ENCODE data around the gene PRKAR2B.

Gene PRKAR2B

GRCh38 chr7:107007892-107008287 lies 36.6 kb upstream of the PRKAR2B start:
- H3K27me3 ChIP-seq (ENCODE audit: low read depth, low read length) = no peaks in the 10 kb centered on the region
- H4K20me1 ChIP-seq (ENCODE audit: insufficient read depth, low read length) = no peaks in the 10 kb centered on the region
- no peaks in the 10 kb centered on the region for H3K79me2 ChIP-seq (ENCODE audit: low read length)
- no peak overlapping the region for H3K9ac ChIP-seq (ENCODE audit: low read length)
- no peaks in the 10 kb centered on the region for H3K4me1 ChIP-seq (ENCODE audit: low read length)
- no peaks in the 10 kb centered on the region for H3K9me3 ChIP-seq (ENCODE audit: insufficient read depth, low read length)
- no peak overlapping the region for H3K27ac ChIP-seq (ENCODE audit: low read length)
- no peak overlapping the region for H3K4me2 ChIP-seq (ENCODE audit: low read length)
- H3K4me3 ChIP-seq (ENCODE audit: low read length) = no peak overlapping the region
- no peak for TF ChIP-seq CTCF (IDR thresholded peaks at IDR 0.05; ENCODE audit: low read depth, low read length)
- TF ChIP-seq EZH2phosphoT487 (IDR thresholded peaks at IDR 0.05; ENCODE audit: low read depth) = no peak
- no peak overlapping the region for H2AFZ ChIP-seq (ENCODE audit: low read depth, low read length)
- H3K36me3 ChIP-seq (replicated peaks; ENCODE audit: low read depth, low read length) = no peaks in the 10 kb centered on the region

DNA sequence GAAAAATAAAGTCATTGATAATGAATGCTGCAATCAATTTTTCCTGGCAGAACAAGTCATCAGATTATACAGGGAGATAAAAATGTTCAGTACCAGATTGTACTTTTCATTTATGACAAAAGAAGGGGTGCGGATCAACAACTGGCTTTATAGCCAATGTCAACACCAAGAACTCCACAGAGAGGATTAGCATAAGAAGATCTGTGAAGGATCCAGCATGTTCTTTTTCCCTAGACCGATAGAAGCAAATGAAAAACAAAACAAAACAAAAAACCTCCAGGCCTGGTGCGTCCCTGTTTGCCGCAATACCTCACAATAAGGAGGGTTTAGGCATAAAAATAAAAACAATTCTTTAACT lies 34.7 kb upstream of the PRKAR2B start:
- H3K27ac ChIP-seq (ENCODE audit: low read length) = no peak overlapping the region
- H3K9me3 ChIP-seq (ENCODE audit: insufficient read depth, low read length) = no peaks in the 10 kb centered on the region
- H2AFZ ChIP-seq (ENCODE audit: low read depth, low read length) = no peak overlapping the region
- TF ChIP-seq EZH2phosphoT487 (IDR thresholded peaks at IDR 0.05; ENCODE audit: low read depth) (no peak), CTCF (IDR thresholded peaks at IDR 0.05; ENCODE audit: low read depth, low read length) (no peak)
- no peaks in the 10 kb centered on the region for H3K4me1 ChIP-seq (ENCODE audit: low read length)
- no peak overlapping the region for H3K9ac ChIP-seq (ENCODE audit: low read length)
- no peak overlapping the region for H3K4me3 ChIP-seq (ENCODE audit: low read length)
- no peaks in the 10 kb centered on the region for H3K36me3 ChIP-seq (replicated peaks; ENCODE audit: low read depth, low read length)
- no peaks in the 10 kb centered on the region for H3K79me2 ChIP-seq (ENCODE audit: low read length)
- no peak overlapping the region for H3K4me2 ChIP-seq (ENCODE audit: low read length)
- no peaks in the 10 kb centered on the region for H3K27me3 ChIP-seq (ENCODE audit: low read depth, low read length)
- no peaks in the 10 kb centered on the region for H4K20me1 ChIP-seq (ENCODE audit: insufficient read depth, low read length)

DNA sequence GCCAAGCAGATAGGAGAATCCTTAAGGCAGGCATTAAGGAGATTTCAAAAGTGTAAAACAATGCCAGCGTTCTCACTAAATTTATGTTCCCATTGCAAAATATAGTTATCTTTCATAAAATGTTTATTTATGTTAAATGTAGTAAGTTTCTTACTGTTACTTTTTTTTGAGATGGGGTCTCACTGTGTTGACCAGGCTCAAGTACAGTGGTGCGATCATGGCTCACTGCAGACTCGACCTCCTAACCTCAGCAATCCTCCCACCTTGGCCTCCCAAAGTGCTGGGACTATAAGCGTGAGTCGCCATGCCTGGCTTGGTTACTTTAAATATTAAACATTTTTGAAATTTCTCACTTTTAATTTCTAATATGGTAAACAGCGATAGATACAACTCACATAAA lies 31.8 kb upstream of the PRKAR2B start:
- Histone ChIP-seq H3K4me3 (ENCODE audit: low read length) (no peak overlapping the region), H3K27me3 (ENCODE audit: low read depth, low read length) (no peaks in the 10 kb centered on the region), H4K20me1 (ENCODE audit: insufficient read depth, low read length) (no peaks in the 10 kb centered on the region), H3K4me2 (ENCODE audit: low read length) (no peak overlapping the region), H3K27ac (ENCODE audit: low read length) (no peak overlapping the region), H3K36me3 (replicated peaks; ENCODE audit: low read depth, low read length) (no peaks in the 10 kb centered on the region), H3K9ac (ENCODE audit: low read length) (no peak overlapping the region), H3K9me3 (ENCODE audit: insufficient read depth, low read length) (no peaks in the 10 kb centered on the region), H3K79me2 (ENCODE audit: low read length) (no peaks in the 10 kb centered on the region), H3K4me1 (ENCODE audit: low read length) (no peaks in the 10 kb centered on the region), H2AFZ (ENCODE audit: low read depth, low read length) (no peak overlapping the region)
- no peak for TF ChIP-seq CTCF (IDR thresholded peaks at IDR 0.05; ENCODE audit: low read depth, low read length)
- no peak for TF ChIP-seq EZH2phosphoT487 (IDR thresholded peaks at IDR 0.05; ENCODE audit: low read depth)

GRCh38 chr7:107014387-107015023 lies 30.0 kb upstream of the PRKAR2B start:
- no peak overlapping the region for H2AFZ ChIP-seq (ENCODE audit: low read depth, low read length)
- H3K79me2 ChIP-seq (ENCODE audit: low read length) = no peaks in the 10 kb centered on the region
- TF ChIP-seq EZH2phosphoT487 (IDR thresholded peaks at IDR 0.05; ENCODE audit: low read depth) (no peak), CTCF (IDR thresholded peaks at IDR 0.05; ENCODE audit: low read depth, low read length) (no peak)
- H3K27ac ChIP-seq (ENCODE audit: low read length) = no peak overlapping the region
- H3K36me3 ChIP-seq (replicated peaks; ENCODE audit: low read depth, low read length) = no peaks in the 10 kb centered on the region
- no peak overlapping the region for H3K4me3 ChIP-seq (ENCODE audit: low read length)
- H3K9me3 ChIP-seq (ENCODE audit: insufficient read depth, low read length) = no peaks in the 10 kb centered on the region
- no peak overlapping the region for H3K9ac ChIP-seq (ENCODE audit: low read length)
- H3K27me3 ChIP-seq (ENCODE audit: low read depth, low read length) = no peaks in the 10 kb centered on the region
- no peaks in the 10 kb centered on the region for H3K4me1 ChIP-seq (ENCODE audit: low read length)
- no peaks in the 10 kb centered on the region for H4K20me1 ChIP-seq (ENCODE audit: insufficient read depth, low read length)
- H3K4me2 ChIP-seq (ENCODE audit: low read length) = no peak overlapping the region

All from OCI-LY3 (cell line).